Bronchial epithelial cell (primary cell): ENCODE measurements around the gene MYO5A. TPM values are rescaled to one million over a fixed set of nuclear protein-coding genes. Genes with fewer than 3 reads are reported as not detected.
A peak's percentile ranks its signal among the peaks of the same experiment; 100 is the strongest.

Source experiments
- DNase-seq: peaks from one replicate; pipeline ENCODE4 v3.0.0-alpha.2; 2010; ENCODE audit warnings: low read depth
- FAIRE-seq: peaks from 2 replicates; lab custom pipeline; 2011; peaks lifted over from hg19 to GRCh38; lab: Jason Lieb, UNC
- H3K27me3 ChIP-seq: 2 replicates; pipeline ENCODE4 v1.5.1; 2011; ENCODE audit warnings: low read length; ENCODE audit not compliant: control insufficient read depth, insufficient read depth
- H3K36me3 ChIP-seq: 2 replicates; pipeline ENCODE4 v1.5.1; 2011; ENCODE audit warnings: low read length; ENCODE audit not compliant: control insufficient read depth, insufficient read depth
- H3K4me3 ChIP-seq: 2 replicates; pipeline ENCODE4 v1.5.1; 2011; ENCODE audit warnings: mild to moderate bottlenecking, low read depth, low read length, control low read depth
- total RNA-seq: library from RNA; depleted of rRNA; stranded (reverse); fragments of >200 nt; gene quantifications from 2 replicates; pipeline ENCODE4 v1.2.1, GENCODE V29; 2014
- TF ChIP-seq, protein P1 (sequence below): IDR thresholded peaks from 2 replicates; pipeline ENCODE4 v1.5.1; 2011; ENCODE audit warnings: mild to moderate bottlenecking, moderate library complexity, low read length, control low read depth, inconsistent platforms; ENCODE audit not compliant: insufficient read depth, severe bottlenecking

The MYO5A gene
- total RNA-seq, 1 donor from 2014 or later = 29.5 TPM

DNA sequence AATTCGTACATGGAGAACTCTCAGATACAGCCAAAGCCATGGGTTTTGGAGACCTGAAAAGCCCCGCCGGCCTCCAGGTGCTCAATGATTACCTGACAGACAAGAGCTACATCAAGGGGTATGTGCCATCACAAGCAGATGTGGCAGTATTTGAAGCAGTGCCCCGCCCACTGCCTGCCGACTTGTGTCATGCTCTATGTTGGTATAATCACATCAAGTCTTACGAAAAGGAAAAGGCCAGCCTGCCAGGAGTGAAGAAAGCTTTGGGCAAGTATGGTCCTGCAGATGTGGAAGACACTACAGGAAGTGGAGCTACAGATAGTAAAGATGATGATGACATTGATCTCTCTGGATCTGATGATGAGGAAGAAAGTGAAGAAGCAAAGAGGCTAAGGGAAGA is 23.5 kb downstream of the MYO5A start:
- H3K36me3 ChIP-seq = no peaks in the 10 kb centered on the region
- TF ChIP-seq, protein P1, sequence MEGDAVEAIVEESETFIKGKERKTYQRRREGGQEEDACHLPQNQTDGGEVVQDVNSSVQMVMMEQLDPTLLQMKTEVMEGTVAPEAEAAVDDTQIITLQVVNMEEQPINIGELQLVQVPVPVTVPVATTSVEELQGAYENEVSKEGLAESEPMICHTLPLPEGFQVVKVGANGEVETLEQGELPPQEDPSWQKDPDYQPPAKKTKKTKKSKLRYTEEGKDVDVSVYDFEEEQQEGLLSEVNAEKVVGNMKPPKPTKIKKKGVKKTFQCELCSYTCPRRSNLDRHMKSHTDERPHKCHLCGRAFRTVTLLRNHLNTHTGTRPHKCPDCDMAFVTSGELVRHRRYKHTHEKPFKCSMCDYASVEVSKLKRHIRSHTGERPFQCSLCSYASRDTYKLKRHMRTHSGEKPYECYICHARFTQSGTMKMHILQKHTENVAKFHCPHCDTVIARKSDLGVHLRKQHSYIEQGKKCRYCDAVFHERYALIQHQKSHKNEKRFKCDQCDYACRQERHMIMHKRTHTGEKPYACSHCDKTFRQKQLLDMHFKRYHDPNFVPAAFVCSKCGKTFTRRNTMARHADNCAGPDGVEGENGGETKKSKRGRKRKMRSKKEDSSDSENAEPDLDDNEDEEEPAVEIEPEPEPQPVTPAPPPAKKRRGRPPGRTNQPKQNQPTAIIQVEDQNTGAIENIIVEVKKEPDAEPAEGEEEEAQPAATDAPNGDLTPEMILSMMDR = no peak
- DNase-seq (peak; percentile 69), FAIRE-seq (no peak)
- H3K4me3 ChIP-seq = no peak overlapping the region
- H3K27me3 ChIP-seq = no peaks in the 10 kb centered on the region

DNA sequence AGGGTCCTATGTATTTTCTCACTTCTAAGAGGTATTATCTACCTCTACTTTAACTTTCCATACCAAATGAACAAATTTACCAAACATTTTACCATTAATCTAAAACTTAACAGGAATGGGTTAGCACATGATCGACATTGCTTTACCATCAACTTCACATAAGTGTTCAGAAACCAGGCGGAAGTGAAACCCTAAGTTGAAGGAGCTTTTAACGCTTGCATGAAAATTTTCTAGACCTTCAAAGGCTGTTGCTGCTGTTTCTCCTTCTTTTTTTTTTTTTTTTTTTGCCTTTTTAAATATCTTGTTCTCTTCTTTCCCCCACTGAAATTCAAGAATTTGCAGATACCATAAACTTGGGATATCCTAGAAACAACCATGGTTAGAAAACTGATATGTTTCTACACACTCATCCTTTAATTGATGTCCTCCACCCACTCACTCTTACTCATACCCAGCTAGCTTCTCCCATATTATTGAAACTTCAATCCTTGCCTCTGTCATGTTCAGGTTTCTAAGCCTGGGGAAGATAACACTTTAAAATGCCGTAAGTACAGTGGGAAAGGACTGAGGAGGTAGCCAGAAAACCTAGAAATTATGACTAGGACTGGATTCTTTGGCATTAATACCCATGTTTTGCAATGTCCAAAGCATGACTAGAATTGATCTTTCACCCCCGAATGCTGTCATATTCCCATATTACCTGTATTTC is 24.7 kb downstream of the MYO5A start:
- DNase-seq (peak; percentile 79), FAIRE-seq (no peak)
- H3K36me3 ChIP-seq = no peaks in the 10 kb centered on the region
- H3K27me3 ChIP-seq = no peaks in the 10 kb centered on the region
- H3K4me3 ChIP-seq = no peak overlapping the region
- TF ChIP-seq, protein P1 = no peak

DNA sequence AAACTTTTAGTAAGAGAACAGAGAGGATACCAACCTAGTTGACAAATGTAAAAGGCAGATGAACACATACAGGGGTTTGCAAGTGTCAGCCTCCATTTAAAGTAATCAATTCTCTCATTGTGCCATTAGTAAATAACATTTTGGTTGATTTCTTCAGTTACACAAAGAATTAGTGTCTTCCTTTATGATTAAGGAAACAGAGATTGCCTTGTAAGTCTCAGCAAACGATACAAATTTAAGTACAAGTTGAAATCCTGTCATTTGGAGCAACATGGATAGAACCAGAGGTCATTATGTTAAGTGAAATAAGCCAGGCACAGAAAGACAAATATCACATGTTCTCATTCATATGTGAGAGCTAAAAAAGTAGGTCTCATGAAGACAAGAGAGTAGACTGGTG is 26.1 kb downstream of the MYO5A start:
- Histone ChIP-seq H3K36me3 (no peaks in the 10 kb centered on the region), H3K27me3 (no peaks in the 10 kb centered on the region), H3K4me3 (no peak overlapping the region)
- FAIRE-seq = no peak
- TF ChIP-seq, protein P1 = no peak
- no peak for DNase-seq

DNA sequence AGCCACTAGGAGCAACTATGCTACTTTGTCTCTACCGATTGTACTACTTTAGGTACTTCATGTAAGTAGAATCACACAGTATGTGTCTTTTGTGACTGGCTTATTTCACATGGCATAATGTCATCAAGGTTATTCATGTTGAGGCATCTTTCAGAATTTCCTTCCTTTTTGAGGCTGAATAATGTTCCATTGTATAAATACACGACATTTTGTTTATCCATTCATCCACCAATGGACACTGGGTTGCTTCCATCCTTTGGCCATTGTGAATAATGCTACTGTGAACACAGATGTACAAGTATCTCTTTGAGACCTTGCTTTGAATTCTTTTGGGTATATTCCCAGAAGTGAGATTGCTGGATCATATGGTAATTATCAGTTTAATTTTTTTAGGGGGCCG is 29.2 kb downstream of the MYO5A start:
- FAIRE-seq (no peak), DNase-seq (no peak)
- Histone ChIP-seq H3K36me3 (no peaks in the 10 kb centered on the region), H3K4me3 (no peak overlapping the region), H3K27me3 (no peaks in the 10 kb centered on the region)
- TF ChIP-seq, protein P1 = no peak

DNA sequence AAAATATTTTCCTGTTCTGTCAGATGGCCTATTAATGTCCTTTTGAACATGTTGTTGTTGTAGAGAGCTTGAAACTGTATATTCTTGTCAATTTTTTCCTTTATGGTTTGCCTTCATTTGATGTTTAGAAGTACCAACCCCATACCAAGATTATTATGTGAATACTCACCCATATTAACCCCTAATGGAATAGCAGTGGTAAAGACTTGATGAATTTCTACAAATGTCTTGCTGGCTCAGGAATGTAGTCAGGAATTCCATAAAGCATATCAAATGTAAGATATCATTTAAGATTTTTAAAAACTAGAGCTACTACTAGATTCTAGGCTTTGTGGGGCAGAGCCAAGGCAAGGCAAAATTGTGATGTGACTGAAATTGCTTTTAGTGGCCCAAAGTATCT is 30.0 kb downstream of the MYO5A start:
- Histone ChIP-seq H3K27me3 (no peaks in the 10 kb centered on the region), H3K36me3 (no peaks in the 10 kb centered on the region), H3K4me3 (no peak overlapping the region)
- TF ChIP-seq, protein P1 = no peak
- DNase-seq (no peak), FAIRE-seq (no peak)

DNA sequence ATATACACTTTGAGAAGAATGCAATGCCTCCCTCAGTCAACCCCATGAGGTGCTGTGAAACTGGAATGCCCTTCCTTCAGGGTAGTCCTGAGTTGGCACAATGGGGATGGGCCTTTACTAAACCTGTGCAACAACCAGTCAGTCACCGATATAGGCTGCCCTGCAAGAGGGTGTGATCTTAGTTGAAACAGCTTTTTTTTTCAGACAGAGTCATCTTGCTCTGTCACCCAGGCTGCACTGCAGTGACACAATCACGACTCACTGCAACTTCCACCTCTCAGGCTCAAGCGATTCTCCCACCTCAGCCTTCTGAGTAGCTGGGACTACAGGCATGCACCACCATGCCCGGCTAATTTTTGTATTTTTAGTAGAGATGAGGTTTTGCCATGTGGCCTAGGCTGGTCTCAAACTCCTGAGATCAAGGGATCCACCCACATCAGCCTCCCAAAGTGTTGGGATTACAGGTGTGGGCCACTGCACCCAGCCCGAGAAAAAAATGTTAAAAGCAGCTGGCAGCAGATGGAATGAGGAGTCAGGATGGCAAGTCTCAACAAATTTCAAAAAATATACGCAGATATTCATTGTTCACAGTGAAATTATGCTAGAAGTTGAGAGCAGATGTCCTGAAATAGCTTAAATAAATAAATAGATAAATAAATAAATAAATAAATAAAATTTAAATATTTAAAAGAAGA is 31.8 kb downstream of the MYO5A start:
- Histone ChIP-seq H3K36me3 (no peaks in the 10 kb centered on the region), H3K4me3 (no peak overlapping the region), H3K27me3 (no peaks in the 10 kb centered on the region)
- FAIRE-seq = no peak
- TF ChIP-seq, protein P1 = no peak
- peak; percentile 91 for DNase-seq
